Body of pancreas (tissue), 4 donors: ENCODE measurements around the gene MMD2.

ENCODE experiments used
- POLR2A ChIP-seq, 3 donors: fragments of 450-650 bp; IDR thresholded peaks; one replicate each; pipeline ENCODE4 v1.6.1; 2016; ENCODE audit warnings: antibody characterized with exemption in 3 of 3, mild to moderate bottlenecking in 2 of 3
- TF ChIP-seq, protein P1 (sequence below), 7 experiments: fragments of 450-650 bp in 4 of 7; fragments of 200-600 bp in 3 of 7; sonication (generic) in 3 of 7; IDR thresholded peaks; one replicate each; pipeline ENCODE4 v1.5.1; 2016 to 2019; ENCODE audit warnings: antibody characterized with exemption in 7 of 7

DNA sequence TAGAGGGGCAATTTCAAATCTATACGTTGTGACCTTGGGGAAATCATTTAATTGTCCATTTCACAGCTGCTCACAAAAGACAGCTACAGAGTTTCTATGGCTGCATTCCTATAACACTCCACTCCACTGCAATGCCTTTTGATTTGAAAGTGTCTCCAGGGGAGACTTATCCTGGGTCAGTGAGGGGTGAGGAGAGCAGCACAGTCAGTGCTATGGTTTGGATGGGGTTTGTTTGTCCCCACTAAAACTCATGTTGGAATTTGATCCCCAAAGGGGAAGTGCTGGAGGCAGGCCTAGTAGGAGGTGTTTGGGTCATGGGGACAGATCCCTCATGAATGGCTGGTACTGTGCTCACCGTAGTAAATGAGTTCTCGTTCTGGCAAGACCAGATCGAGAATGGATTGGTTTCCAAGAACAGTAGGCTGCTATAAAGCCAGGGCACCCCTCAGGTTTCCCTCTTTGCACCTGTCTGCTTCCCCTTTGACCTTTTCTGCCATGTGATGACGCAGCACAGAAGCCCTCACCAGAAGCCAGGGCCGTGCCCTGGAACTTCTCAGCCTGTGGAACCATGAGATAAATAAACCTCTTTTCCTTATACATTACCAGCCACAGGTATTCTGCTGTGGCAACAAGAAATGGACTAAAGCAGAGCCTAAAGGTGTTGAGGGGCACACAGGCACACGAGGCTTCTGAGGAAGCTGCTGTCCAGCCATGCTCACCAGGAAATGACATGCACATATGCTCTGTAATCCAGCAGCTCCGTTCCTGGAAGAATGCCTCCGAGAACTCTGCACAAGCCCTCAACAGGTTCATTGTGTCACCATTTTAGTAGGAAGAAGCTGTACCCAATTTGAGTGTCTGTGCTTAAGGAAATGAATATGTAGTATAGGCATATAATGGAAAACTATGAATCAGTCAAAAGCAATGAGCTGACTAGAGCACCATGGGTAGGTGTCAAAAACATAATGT is 92.2 kb downstream of the MMD2 start:
- TF ChIP-seq, protein P1, sequence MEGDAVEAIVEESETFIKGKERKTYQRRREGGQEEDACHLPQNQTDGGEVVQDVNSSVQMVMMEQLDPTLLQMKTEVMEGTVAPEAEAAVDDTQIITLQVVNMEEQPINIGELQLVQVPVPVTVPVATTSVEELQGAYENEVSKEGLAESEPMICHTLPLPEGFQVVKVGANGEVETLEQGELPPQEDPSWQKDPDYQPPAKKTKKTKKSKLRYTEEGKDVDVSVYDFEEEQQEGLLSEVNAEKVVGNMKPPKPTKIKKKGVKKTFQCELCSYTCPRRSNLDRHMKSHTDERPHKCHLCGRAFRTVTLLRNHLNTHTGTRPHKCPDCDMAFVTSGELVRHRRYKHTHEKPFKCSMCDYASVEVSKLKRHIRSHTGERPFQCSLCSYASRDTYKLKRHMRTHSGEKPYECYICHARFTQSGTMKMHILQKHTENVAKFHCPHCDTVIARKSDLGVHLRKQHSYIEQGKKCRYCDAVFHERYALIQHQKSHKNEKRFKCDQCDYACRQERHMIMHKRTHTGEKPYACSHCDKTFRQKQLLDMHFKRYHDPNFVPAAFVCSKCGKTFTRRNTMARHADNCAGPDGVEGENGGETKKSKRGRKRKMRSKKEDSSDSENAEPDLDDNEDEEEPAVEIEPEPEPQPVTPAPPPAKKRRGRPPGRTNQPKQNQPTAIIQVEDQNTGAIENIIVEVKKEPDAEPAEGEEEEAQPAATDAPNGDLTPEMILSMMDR (IDR thresholded peaks at IDR 0.05) = no peak
- no peak for TF ChIP-seq POLR2A (IDR thresholded peaks at IDR 0.05)
